BLaER1 treated with 17β-estradiol and CSF1 and Interleukin-3, amounts not matched to agents 10 nM and 100 nM (cell line): Measurements from ENCODE around the gene WDR86.

Experiments
- H3K27ac ChIP-seq, 11 experiments: shearing (Covaris generic); formaldehyde crosslinking; 2 replicates each; pipeline ENCODE4 v1.8.1; 2022
- H3K27me3 ChIP-seq, 11 experiments: shearing (Covaris generic); formaldehyde crosslinking; 2 replicates each; pipeline ENCODE4 v1.8.1; 2022
- H3K36me3 ChIP-seq, 11 experiments: shearing (Covaris generic); formaldehyde crosslinking; 2 replicates each; pipeline ENCODE4 v1.8.1; 2022
- H3K4me1 ChIP-seq, 10 experiments: shearing (Covaris generic); formaldehyde crosslinking; 2 replicates each; pipeline ENCODE4 v1.8.1; 2022
- H3K4me2 ChIP-seq, 11 experiments: shearing (Covaris generic); formaldehyde crosslinking; 2 replicates each; pipeline ENCODE4 v1.8.1; 2022
- H3K4me3 ChIP-seq, 10 experiments: shearing (Covaris generic); formaldehyde crosslinking; 2 replicates each; pipeline ENCODE4 v1.8.1; 2022
- H3K9ac ChIP-seq, 11 experiments: shearing (Covaris generic); formaldehyde crosslinking; 2 replicates each; pipeline ENCODE4 v1.8.1; 2022
- H3K9me3 ChIP-seq, 11 experiments: shearing (Covaris generic); formaldehyde crosslinking; replicated peaks in 1 of 11; 2 replicates each; pipeline ENCODE4 v1.8.1; 2022
- H4K20me1 ChIP-seq, 11 experiments: shearing (Covaris generic); formaldehyde crosslinking; 2 replicates each; pipeline ENCODE4 v1.8.1; 2022
- Cebpa-rat ChIP-seq, 11 experiments: shearing (Covaris generic); IDR thresholded peaks; 2 replicates each; pipeline ENCODE4 v1.8.1; 2022

Gene WDR86

GRCh38 chr7:151400626-151401315 is 9.1 kb downstream of the WDR86 start:
- Histone ChIP-seq H4K20me1 (peaks cover 0 to 22% (median 0%) of the 10 kb centered on the region in 11 experiments; a peak in 2 of 22 replicates), H3K27ac (no peak overlapping the region), H3K4me2 (peak overlapping the region in 8 of 11 experiments; percentile 36 to 71 (median 62); a peak in 16 of 22 replicates), H3K4me3 (no peak overlapping the region), H3K4me1 (peaks cover 25 to 69% (median 60%) of the 10 kb centered on the region in 10 experiments), H3K9ac (no peak overlapping the region), H3K9me3 (peaks cover 7 to 15% (median 12%) of the 10 kb centered on the region in 11 experiments; a peak in 20 of 22 replicates), H3K27me3 (peaks cover under 1 to 23% (median 7%) of the 10 kb centered on the region in 11 experiments; a peak in 15 of 22 replicates), H3K36me3 (no peaks in the 10 kb centered on the region)
- no peak for TF ChIP-seq Cebpa-rat (IDR thresholded peaks at IDR 0.05)

DNA sequence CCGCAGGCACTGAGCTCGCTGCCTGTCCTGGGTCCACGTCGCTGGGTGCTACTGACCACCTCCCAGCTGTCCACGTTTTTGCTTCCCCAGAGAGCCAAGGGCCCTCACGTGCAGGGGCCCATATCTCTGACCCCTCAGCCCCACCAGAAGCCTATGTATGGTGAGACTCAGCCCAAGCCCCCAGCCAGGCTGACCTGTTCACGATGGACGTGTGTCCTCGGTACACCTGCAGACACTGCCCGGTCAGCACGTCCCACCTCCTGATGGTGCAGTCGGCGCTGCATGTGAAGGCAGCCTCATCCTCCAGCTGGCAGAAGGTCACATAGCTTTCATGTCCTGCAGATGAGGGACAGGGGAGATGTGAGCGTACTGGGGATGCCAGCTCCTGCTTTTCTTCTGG is 9.9 kb downstream of the WDR86 start:
- Histone ChIP-seq H3K27ac (no peak overlapping the region), H3K4me2 (peak overlapping the region in 8 of 11 experiments; percentile 31 to 71 (median 62); a peak in 14 of 22 replicates), H3K27me3 (peaks cover 0 to 14% (median 0%) of the 10 kb centered on the region in 11 experiments; a peak in 8 of 22 replicates), H4K20me1 (peaks cover 0 to 14% (median 0%) of the 10 kb centered on the region in 11 experiments; a peak in 2 of 22 replicates), H3K4me3 (no peak overlapping the region), H3K4me1 (peaks cover 20 to 60% (median 51%) of the 10 kb centered on the region in 10 experiments), H3K9ac (no peak overlapping the region), H3K9me3 (peaks cover 7 to 15% (median 12%) of the 10 kb centered on the region in 11 experiments; a peak in 20 of 22 replicates), H3K36me3 (no peaks in the 10 kb centered on the region)
- no peak for TF ChIP-seq Cebpa-rat (IDR thresholded peaks at IDR 0.05)

- peak overlapping the region in 7 of 11 experiments; percentile 31 to 69 (median 61); a peak in 8 of 22 replicates for H3K4me2 ChIP-seq
- no peaks in the 10 kb centered on the region for H3K36me3 ChIP-seq
- H3K4me1 ChIP-seq, result peaks cover 13 to 54% (median 45%) of the 10 kb centered on the region in 10 experiments
- no peak overlapping the region for H3K27ac ChIP-seq
- H3K9me3 ChIP-seq, result peaks cover 7 to 15% (median 12%) of the 10 kb centered on the region in 11 experiments; a peak in 20 of 22 replicates
- H3K4me3 ChIP-seq, result no peak overlapping the region
- peaks cover 0 to 8% (median 0%) of the 10 kb centered on the region in 11 experiments; a peak in 2 of 22 replicates for H4K20me1 ChIP-seq
- TF ChIP-seq Cebpa-rat (IDR thresholded peaks at IDR 0.05), result no peak
- H3K9ac ChIP-seq, result no peak overlapping the region
- peaks cover 0 to 11% (median 0%) of the 10 kb centered on the region in 11 experiments; a peak in 2 of 22 replicates for H3K27me3 ChIP-seq
Measured at GRCh38 chr7:151399305-151399601, 10.6 kb downstream of the WDR86 start.

- Histone ChIP-seq H3K27me3 (peaks cover 0 to 11% (median 0%) of the 10 kb centered on the region in 11 experiments; a peak in 2 of 22 replicates), H3K4me2 (peak overlapping the region in 6 of 11 experiments; percentile 31 to 69 (median 62); a peak in 6 of 22 replicates)
Measured at GRCh38 chr7:151398446-151399304, 11.2 kb downstream of the WDR86 start.

DNA sequence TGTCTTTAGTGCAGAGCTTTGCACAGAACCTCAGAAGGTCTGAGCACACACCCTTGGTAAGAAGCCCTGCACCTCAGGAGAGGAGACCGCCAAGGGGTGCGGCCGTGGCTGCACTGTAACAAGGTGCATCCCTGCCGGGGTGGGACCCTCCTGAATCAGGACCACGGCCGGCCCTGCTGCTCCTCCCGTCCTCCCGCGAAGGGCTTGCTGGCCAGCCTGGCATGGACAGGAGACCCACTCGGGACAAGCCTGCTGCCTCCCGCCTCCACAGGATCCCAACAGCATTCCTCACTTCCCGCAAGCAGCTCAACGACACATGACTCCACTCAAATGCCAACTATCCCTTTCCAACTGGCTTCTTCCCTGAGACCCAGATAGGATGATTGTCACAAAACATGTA is 12.8 kb downstream of the WDR86 start:
- Histone ChIP-seq H4K20me1 (no peaks in the 10 kb centered on the region; a peak in 1 of 22 replicates), H3K4me3 (no peak overlapping the region), H3K4me1 (peaks cover 0 to 46% (median 34%) of the 10 kb centered on the region in 10 experiments; a peak in 13 of 20 replicates), H3K27ac (no peak overlapping the region), H3K4me2 (no peak overlapping the region), H3K27me3 (peaks cover 0 to 11% (median 0%) of the 10 kb centered on the region in 11 experiments; a peak in 2 of 22 replicates), H3K9ac (no peak overlapping the region), H3K36me3 (no peaks in the 10 kb centered on the region), H3K9me3 (peaks cover 7 to 15% (median 12%) of the 10 kb centered on the region in 11 experiments; a peak in 20 of 22 replicates)
- no peak for TF ChIP-seq Cebpa-rat (IDR thresholded peaks at IDR 0.05)

More at GRCh38 chr7:151398446-151399304, 11.2 kb downstream of the WDR86 start:
- Histone ChIP-seq H3K4me1 (peaks cover 7 to 53% (median 41%) of the 10 kb centered on the region in 10 experiments), H3K27ac (no peak overlapping the region), H3K4me3 (no peak overlapping the region), H3K9me3 (peaks cover 7 to 15% (median 12%) of the 10 kb centered on the region in 11 experiments; a peak in 20 of 22 replicates), H3K36me3 (no peaks in the 10 kb centered on the region), H3K9ac (no peak overlapping the region), H4K20me1 (peaks cover 0 to 5% (median 0%) of the 10 kb centered on the region in 11 experiments; a peak in 1 of 22 replicates)
- TF ChIP-seq Cebpa-rat (IDR thresholded peaks at IDR 0.05), result no peak

DNA sequence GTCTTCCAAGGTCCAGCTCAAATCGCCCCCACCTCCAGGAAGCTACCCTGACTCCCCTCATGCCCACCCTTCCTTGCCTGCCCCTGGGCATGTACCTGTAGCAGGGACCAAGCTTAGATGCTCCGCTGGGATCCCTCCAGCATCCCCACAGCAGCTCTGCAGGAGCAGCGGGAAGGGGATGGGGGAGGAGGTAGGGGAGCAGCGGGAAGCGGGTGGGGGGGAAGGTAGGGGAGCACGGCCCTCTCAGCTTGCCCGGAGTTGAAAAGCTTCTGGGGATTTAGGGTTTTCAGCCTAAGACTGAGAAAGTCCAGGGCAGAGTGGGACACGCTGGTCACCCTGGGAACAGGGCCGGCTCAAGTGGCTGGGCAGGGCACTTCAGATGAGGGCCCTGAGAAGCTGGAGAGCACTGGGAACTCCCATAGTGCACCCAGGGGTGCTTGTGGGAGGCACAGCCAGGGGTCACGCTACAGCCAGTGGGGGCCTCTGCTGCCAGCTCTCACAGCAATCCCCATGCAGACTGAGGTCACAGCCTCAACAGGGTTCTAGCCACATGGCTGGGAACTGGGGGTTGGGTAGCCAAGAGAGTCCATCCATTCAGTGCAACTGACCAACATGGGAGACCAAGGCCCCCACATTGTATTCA is 13.4 kb downstream of the WDR86 start:
- no peak overlapping the region for H3K9ac ChIP-seq
- H3K27ac ChIP-seq, result no peak overlapping the region
- peaks cover 0 to 11% (median 0%) of the 10 kb centered on the region in 11 experiments; a peak in 2 of 22 replicates for H3K27me3 ChIP-seq
- no peaks in the 10 kb centered on the region; a peak in 1 of 22 replicates for H4K20me1 ChIP-seq
- H3K4me3 ChIP-seq, result no peak overlapping the region
- H3K36me3 ChIP-seq, result no peaks in the 10 kb centered on the region
- peaks cover 7 to 15% (median 12%) of the 10 kb centered on the region in 11 experiments; a peak in 20 of 22 replicates for H3K9me3 ChIP-seq
- peaks cover 0 to 43% (median 34%) of the 10 kb centered on the region in 10 experiments; a peak in 13 of 20 replicates for H3K4me1 ChIP-seq
- no peak for TF ChIP-seq Cebpa-rat (IDR thresholded peaks at IDR 0.05)
- H3K4me2 ChIP-seq, result no peak overlapping the region

- no peak overlapping the region for H3K4me2 ChIP-seq
- H3K27ac ChIP-seq, result no peak overlapping the region
- no peak overlapping the region for H3K9ac ChIP-seq
- peaks cover 0 to 42% (median 27%) of the 10 kb centered on the region in 10 experiments; a peak in 16 of 20 replicates for H3K4me1 ChIP-seq
- H3K36me3 ChIP-seq, result no peaks in the 10 kb centered on the region
- TF ChIP-seq Cebpa-rat (IDR thresholded peaks at IDR 0.05), result no peak
- peaks cover 7 to 15% (median 12%) of the 10 kb centered on the region in 11 experiments; a peak in 20 of 22 replicates for H3K9me3 ChIP-seq
- H3K4me3 ChIP-seq, result no peak overlapping the region
- H3K27me3 ChIP-seq, result 0 out of 22 replicates have a peak, but pooled peaks cover 0 to 1% (median 0%) of the 10 kb centered on the region in 11 experiments
- peaks cover 0 to 7% (median 0%) of the 10 kb centered on the region in 11 experiments; a peak in 1 of 22 replicates for H4K20me1 ChIP-seq
Measured at GRCh38 chr7:151395036-151395367, 14.8 kb downstream of the WDR86 start.
